Gastrocnemius medialis (tissue), 4 donors: Measurements from ENCODE around the gene FCF1.

Experiments
- CTCF ChIP-seq, 5 experiments: fragments of 450-650 bp in 3 of 5; fragments of 200-600 bp in 2 of 5; sonication (generic) in 2 of 5; IDR thresholded peaks in 4 of 5; conservative IDR thresholded peaks in 1 of 5; 1 replicate in 4 of 5; 2 replicates in 1 of 5; pipeline ENCODE4 v1.5.1; 2016 to 2019; ENCODE audit warnings: antibody characterized with exemption in 5 of 5, mild to moderate bottlenecking in 3 of 5, moderate library complexity in 3 of 5
- POLR2A ChIP-seq, 2 donors: fragments of 450-650 bp; IDR thresholded peaks; one replicate each; pipeline ENCODE4 v1.6.1; 2017; ENCODE audit warnings: antibody characterized with exemption in 2 of 2, mild to moderate bottlenecking in 2 of 2, moderate library complexity in 2 of 2

GRCh38 chr14:74762917-74763802, 50.2 kb downstream of the FCF1 start, which contains the start of gene YLPM1:
- TF ChIP-seq CTCF (IDR thresholded peaks at IDR 0.05 in 4 of 5, conservative IDR thresholded peaks at IDR 0.05 in 1 of 5), result peak in 3 of 5 experiments; percentile 28 to 44 (median 29)
- TF ChIP-seq POLR2A (IDR thresholded peaks at IDR 0.05), result peak; percentile 80 to 89
